Kidney (tissue), 14 donors: ENCODE results near the gene ARID3A. TPM values are rescaled to one million over a fixed set of nuclear protein-coding genes. Genes with fewer than 3 reads are reported as not detected.

Experiments used
- DNase-seq, 5 donors: peaks; one replicate each; pipeline ENCODE4 v3.0.0-alpha.2; 2013 to 2020
- FAIRE-seq: peaks from 2 replicates; lab custom pipeline; 2012; peaks lifted over from hg19 to GRCh38; lab: Jason Lieb, UNC
- H3K27ac ChIP-seq, 2 donors: one replicate each; pipeline ENCODE4 v1.7.0; 2013; ENCODE audit warnings: low read depth in 2 of 2, low read length in 2 of 2, inconsistent platforms in 1 of 2
- H3K27me3 ChIP-seq: one replicate; pipeline ENCODE4 v1.7.1; 2013; ENCODE audit warnings: low read length, inconsistent platforms; ENCODE audit not compliant: control insufficient read depth, insufficient read depth
- H3K36me3 ChIP-seq, 3 donors: one replicate each; pipeline versions ENCODE4 v1.7.0 to v1.7.1; 2013; ENCODE audit warnings: low read length in 3 of 3, control low read depth in 1 of 3, inconsistent platforms in 1 of 3; ENCODE audit not compliant: insufficient read depth in 3 of 3, control insufficient read depth in 2 of 3
- H3K4me1 ChIP-seq, 3 donors: one replicate each; pipeline versions ENCODE4 v1.7.0 to v1.7.1; 2013; ENCODE audit warnings: low read length in 3 of 3, inconsistent platforms in 1 of 3, low read depth in 1 of 3; ENCODE audit not compliant: control insufficient read depth in 2 of 3, insufficient read depth in 2 of 3
- H3K4me3 ChIP-seq, 3 donors: one replicate each; pipeline versions ENCODE4 v1.7.0 to v1.8.1; 2013; ENCODE audit warnings: low read length in 3 of 3, control low read depth in 1 of 3, inconsistent platforms in 1 of 3
- H3K9ac ChIP-seq, 3 donors: one replicate each; pipeline versions ENCODE4 v1.7.0 to v1.7.1; 2013; ENCODE audit warnings: low read length in 3 of 3, control low read depth in 1 of 3, inconsistent platforms in 1 of 3
- H3K9me3 ChIP-seq, 3 donors: one replicate each; pipeline versions ENCODE4 v1.7.0 to v1.7.1; 2013; ENCODE audit warnings: low read length in 3 of 3, control low read depth in 1 of 3, inconsistent platforms in 1 of 3; ENCODE audit not compliant: control insufficient read depth in 2 of 3, insufficient read depth in 1 of 3
- intact Hi-C: fragments of 100-400 bp; cut with DNase I; formaldehyde crosslinking; loops from one replicate; pipeline ENCODE4 v1.11.1; 2022
- polyA plus RNA-seq: library from polyadenylated mRNA; stranded (reverse); fragments of 350-450 nt; fragmentation: Illumina TruSeq; extraction: RNeasy Lipid Tissue Mini Kit (QIAGEN cat#74804); gene quantifications from one replicate; pipeline ENCODE4 v1.2.3, GENCODE V29; 2014; ENCODE audit warnings: low read depth, low replicate concordance; ENCODE audit not compliant: insufficient read depth
- total RNA-seq: library from RNA; stranded (reverse); fragmentation: NEBNext Ultra II Directional; extraction: Animal tissue kit (Norgen Biotek cat#: 25700); gene quantifications from one replicate; pipeline ENCODE4 v1.2.1, GENCODE V29; 2021
- TF ChIP-seq, protein P1 (sequence below): IDR thresholded peaks from 3 replicates; pipeline ENCODE4 v1.5.1; 2012; ENCODE audit warnings: mild to moderate bottlenecking, moderate library complexity, borderline replicate concordance; ENCODE audit not compliant: insufficient read depth; ENCODE audit errors: extremely low read depth
- donor health status: control.
- donor health status: control.
- donor health status: control.
- donor health status: control.
- donor health status: control.
- donor health status: DM: yes; HTN: yes; CAD: no.
- donor health status: Normal renal cell carcinoma (clear cell type).

Gene ARID3A
- total and polyA plus RNA-seq, 2 donors from 2014 or later = 5.6 to 16.9 TPM

DNA sequence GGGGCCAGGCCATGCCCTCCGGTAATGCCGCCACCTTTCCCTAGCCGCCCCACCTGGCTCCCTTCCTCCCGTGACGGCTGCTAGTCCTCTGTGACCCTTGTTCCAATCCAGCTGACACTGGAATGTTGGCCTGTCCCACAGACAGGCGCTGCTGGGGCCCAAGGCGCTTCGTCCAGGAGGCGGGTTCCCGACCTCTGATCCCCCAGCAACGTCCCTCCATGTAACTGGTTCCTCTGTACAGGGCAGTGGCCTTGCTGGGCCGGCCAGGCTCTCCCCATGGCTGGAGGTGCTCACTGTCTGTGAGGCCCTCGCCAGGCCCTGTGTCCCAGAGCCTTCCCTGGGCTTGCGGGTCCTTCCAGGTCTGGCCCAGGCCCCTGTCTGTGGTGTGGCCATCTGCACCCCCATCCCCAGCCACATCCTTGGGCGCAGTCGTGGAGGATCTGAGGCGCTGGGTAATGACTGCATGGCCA is 67.6 kb downstream of the ARID3A start:
- H3K4me3 ChIP-seq = no peak overlapping the region
- TF ChIP-seq, protein P1, sequence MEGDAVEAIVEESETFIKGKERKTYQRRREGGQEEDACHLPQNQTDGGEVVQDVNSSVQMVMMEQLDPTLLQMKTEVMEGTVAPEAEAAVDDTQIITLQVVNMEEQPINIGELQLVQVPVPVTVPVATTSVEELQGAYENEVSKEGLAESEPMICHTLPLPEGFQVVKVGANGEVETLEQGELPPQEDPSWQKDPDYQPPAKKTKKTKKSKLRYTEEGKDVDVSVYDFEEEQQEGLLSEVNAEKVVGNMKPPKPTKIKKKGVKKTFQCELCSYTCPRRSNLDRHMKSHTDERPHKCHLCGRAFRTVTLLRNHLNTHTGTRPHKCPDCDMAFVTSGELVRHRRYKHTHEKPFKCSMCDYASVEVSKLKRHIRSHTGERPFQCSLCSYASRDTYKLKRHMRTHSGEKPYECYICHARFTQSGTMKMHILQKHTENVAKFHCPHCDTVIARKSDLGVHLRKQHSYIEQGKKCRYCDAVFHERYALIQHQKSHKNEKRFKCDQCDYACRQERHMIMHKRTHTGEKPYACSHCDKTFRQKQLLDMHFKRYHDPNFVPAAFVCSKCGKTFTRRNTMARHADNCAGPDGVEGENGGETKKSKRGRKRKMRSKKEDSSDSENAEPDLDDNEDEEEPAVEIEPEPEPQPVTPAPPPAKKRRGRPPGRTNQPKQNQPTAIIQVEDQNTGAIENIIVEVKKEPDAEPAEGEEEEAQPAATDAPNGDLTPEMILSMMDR = no peak
- intact Hi-C loops = no loop called here
- H3K9ac ChIP-seq = no peak overlapping the region
- FAIRE-seq = no peak
- H3K27ac ChIP-seq = peak overlapping the region; percentile 29 to 87
- peak in 1 of 5 donors; percentile 46 for DNase-seq
- H3K4me1 ChIP-seq = peaks cover 0 to 15% (median 14%) of the 10 kb centered on the region in 3 donors
- peaks cover 0 to 3% (median 0%) of the 10 kb centered on the region in 3 donors for H3K36me3 ChIP-seq
- H3K9me3 ChIP-seq = no peaks in the 10 kb centered on the region
- H3K27me3 ChIP-seq = peaks cover 11% of the 10 kb centered on the region

GRCh38 chr19:993831-994393 is 68.1 kb downstream of the ARID3A start:
- Histone ChIP-seq H3K27ac (peak overlapping the region; percentile 29 to 72), H3K36me3 (peaks cover 0 to 3% (median 0%) of the 10 kb centered on the region in 3 donors), H3K4me1 (peaks cover 0 to 15% (median 14%) of the 10 kb centered on the region in 3 donors), H3K9ac (no peak overlapping the region), H3K4me3 (no peak overlapping the region), H3K27me3 (peaks cover 11% of the 10 kb centered on the region), H3K9me3 (no peaks in the 10 kb centered on the region)
- TF ChIP-seq, protein P1 = no peak
- intact Hi-C loops = no loop called here
- no peak for FAIRE-seq
- peak in 1 of 5 donors; percentile 83 for DNase-seq

GRCh38 chr19:994516-994915 is 68.7 kb downstream of the ARID3A start:
- Histone ChIP-seq H3K36me3 (peaks cover 0 to 3% (median 0%) of the 10 kb centered on the region in 3 donors), H3K4me3 (no peak overlapping the region), H3K27ac (peak overlapping the region; percentile 72 to 77), H3K9me3 (no peaks in the 10 kb centered on the region), H3K27me3 (peaks cover 16% of the 10 kb centered on the region), H3K9ac (no peak overlapping the region), H3K4me1 (peaks cover 0 to 15% (median 14%) of the 10 kb centered on the region in 3 donors)
- FAIRE-seq = no peak
- TF ChIP-seq, protein P1 = no peak
- peak in 1 of 5 donors; percentile 78 for DNase-seq
- intact Hi-C loops = no loop called here
